A549 (cell line): Measurements from ENCODE around the gene PCSK7.

ENCODE experiments used
- CEBPB ChIP-seq, 2 experiments: fragments of >200 bp in 1 of 2; sonication (Bioruptor Twin) in 1 of 2; formaldehyde crosslinking in 1 of 2; IDR thresholded peaks; 2 replicates each; pipeline ENCODE4 v1.6.1; 2012 to 2016
- ESRRA ChIP-seq: fragments of 150-350 bp; IDR thresholded peaks from 2 replicates; pipeline ENCODE4 v1.6.1; 2014; ENCODE audit warnings: mild to moderate bottlenecking, low read length, borderline replicate concordance
- KDM5A ChIP-seq: fragments of 200-600 bp; sonication (generic); IDR thresholded peaks from 2 replicates; pipeline ENCODE4 v1.6.1; 2016; ENCODE audit warnings: antibody characterized with exemption, mild to moderate bottlenecking
- MAZ ChIP-seq: fragments of 150-350 bp; IDR thresholded peaks from 2 replicates; pipeline ENCODE4 v1.6.1; 2014; ENCODE audit warnings: antibody characterized with exemption, low read depth, low read length, borderline replicate concordance
- NFE2L2 ChIP-seq: fragments of 150-350 bp; conservative IDR thresholded peaks from 2 replicates; pipeline ENCODE4 v1.6.1; 2014; ENCODE audit warnings: low read length
- NPAS2 ChIP-seq: fragments of 250-450 bp; sonication (Bioruptor Pico); IDR thresholded peaks from 2 replicates; pipeline ENCODE4 v1.8.0; 2022; ENCODE audit warnings: mild to moderate bottlenecking, moderate library complexity, borderline replicate concordance
- POLR2A ChIP-seq: IDR thresholded peaks from 2 replicates; pipeline ENCODE4 v1.6.1; 2012; ENCODE audit warnings: mild to moderate bottlenecking, low read length
- RAD21 ChIP-seq, 2 experiments: fragments of >200 bp in 1 of 2; sonication (Bioruptor Twin) in 1 of 2; formaldehyde crosslinking in 1 of 2; IDR thresholded peaks in 1 of 2; conservative IDR thresholded peaks in 1 of 2; 2 replicates in 1 of 2; 3 replicates in 1 of 2; pipeline ENCODE4 v1.6.1; 2012 to 2018; ENCODE audit warnings: inconsistent platforms in 1 of 2
- TF ChIP-seq, protein P1 (sequence below): fragments of >200 bp; sonication (Bioruptor Twin); formaldehyde crosslinking; IDR thresholded peaks from 3 replicates; pipeline ENCODE4 v1.5.1; 2016
- TF ChIP-seq, protein P2 (sequence below): fragments of 200-600 bp; sonication (generic); IDR thresholded peaks from 2 replicates; pipeline ENCODE4 v1.6.1; 2016; ENCODE audit warnings: antibody characterized with exemption, mild to moderate bottlenecking, moderate library complexity

DNA sequence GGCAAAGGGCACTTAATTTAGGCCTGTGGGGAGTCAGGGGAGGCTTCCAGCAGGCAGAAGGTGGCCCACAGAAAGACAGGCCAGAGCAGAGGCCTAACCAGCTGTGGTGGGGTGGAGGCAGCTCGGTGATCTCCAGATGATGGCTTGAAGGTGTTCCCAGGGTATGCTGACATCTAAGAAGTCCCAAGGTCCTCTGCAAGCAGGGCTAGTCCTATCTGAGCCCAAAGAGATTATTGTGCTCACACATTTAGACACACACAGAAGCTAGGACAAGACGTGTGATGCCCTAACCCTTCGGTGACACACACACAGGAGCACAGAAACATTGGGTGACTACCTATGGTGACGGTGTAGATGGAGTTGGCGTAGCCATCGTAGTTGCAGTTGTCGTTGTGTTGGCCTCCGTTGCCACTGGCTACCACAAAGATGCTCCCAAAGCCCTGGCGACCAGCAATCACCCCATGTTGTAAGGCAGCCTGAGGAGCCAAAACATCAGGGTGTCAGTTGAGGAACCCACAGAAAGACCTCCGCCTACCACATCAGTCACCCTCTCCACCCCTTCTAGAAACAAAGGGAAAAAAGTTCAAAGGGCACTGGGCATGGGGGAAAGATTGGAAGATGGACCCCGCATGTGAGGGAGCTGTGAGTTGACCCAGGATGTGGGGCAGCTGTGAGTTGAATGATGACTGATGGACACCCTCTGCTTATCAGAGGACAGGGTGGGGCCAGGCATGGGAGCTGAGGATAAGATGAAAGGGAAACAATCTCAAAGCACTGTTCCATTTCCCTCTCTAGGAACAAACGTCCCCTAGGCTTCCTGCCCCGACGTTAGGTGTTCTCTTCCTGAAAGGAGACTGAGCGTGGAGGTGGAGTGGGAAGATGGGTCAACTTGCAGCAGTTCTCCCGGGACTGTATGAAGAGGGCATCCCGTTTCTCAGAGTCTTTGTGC, 7.9 kb downstream of the PCSK7 start:
- TF ChIP-seq, protein P1, sequence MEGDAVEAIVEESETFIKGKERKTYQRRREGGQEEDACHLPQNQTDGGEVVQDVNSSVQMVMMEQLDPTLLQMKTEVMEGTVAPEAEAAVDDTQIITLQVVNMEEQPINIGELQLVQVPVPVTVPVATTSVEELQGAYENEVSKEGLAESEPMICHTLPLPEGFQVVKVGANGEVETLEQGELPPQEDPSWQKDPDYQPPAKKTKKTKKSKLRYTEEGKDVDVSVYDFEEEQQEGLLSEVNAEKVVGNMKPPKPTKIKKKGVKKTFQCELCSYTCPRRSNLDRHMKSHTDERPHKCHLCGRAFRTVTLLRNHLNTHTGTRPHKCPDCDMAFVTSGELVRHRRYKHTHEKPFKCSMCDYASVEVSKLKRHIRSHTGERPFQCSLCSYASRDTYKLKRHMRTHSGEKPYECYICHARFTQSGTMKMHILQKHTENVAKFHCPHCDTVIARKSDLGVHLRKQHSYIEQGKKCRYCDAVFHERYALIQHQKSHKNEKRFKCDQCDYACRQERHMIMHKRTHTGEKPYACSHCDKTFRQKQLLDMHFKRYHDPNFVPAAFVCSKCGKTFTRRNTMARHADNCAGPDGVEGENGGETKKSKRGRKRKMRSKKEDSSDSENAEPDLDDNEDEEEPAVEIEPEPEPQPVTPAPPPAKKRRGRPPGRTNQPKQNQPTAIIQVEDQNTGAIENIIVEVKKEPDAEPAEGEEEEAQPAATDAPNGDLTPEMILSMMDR, result no peak
- TF ChIP-seq NPAS2 (CRISPR knock-in tag), result no peak
- no peak for TF ChIP-seq RAD21 (conservative IDR thresholded peaks at IDR 0.05 in 1 of 2, IDR thresholded peaks at IDR 0.05 in 1 of 2)
- TF ChIP-seq KDM5A, result no peak
- no peak for TF ChIP-seq MAZ
- no peak for TF ChIP-seq CEBPB (IDR thresholded peaks at IDR 0.05)
- TF ChIP-seq ESRRA, result no peak
- no peak for TF ChIP-seq NFE2L2
- TF ChIP-seq POLR2A, result no peak
- TF ChIP-seq, protein P2, sequence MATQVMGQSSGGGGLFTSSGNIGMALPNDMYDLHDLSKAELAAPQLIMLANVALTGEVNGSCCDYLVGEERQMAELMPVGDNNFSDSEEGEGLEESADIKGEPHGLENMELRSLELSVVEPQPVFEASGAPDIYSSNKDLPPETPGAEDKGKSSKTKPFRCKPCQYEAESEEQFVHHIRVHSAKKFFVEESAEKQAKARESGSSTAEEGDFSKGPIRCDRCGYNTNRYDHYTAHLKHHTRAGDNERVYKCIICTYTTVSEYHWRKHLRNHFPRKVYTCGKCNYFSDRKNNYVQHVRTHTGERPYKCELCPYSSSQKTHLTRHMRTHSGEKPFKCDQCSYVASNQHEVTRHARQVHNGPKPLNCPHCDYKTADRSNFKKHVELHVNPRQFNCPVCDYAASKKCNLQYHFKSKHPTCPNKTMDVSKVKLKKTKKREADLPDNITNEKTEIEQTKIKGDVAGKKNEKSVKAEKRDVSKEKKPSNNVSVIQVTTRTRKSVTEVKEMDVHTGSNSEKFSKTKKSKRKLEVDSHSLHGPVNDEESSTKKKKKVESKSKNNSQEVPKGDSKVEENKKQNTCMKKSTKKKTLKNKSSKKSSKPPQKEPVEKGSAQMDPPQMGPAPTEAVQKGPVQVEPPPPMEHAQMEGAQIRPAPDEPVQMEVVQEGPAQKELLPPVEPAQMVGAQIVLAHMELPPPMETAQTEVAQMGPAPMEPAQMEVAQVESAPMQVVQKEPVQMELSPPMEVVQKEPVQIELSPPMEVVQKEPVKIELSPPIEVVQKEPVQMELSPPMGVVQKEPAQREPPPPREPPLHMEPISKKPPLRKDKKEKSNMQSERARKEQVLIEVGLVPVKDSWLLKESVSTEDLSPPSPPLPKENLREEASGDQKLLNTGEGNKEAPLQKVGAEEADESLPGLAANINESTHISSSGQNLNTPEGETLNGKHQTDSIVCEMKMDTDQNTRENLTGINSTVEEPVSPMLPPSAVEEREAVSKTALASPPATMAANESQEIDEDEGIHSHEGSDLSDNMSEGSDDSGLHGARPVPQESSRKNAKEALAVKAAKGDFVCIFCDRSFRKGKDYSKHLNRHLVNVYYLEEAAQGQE, result no peak
